PC-3 (cell line): ENCODE results near the gene NUB1.

Experiments
- EZH2 ChIP-seq: fragments of 300-600 bp; sonication (generic); IDR thresholded peaks from one replicate; pipeline ENCODE4 v1.6.1; 2017; ENCODE audit warnings: antibody characterized with exemption, mild to moderate bottlenecking, low read length; ENCODE audit not compliant: unreplicated experiment
- EZH2phosphoT487 ChIP-seq: fragments of 300-600 bp; sonication (generic); IDR thresholded peaks from 2 replicates; pipeline ENCODE4 v1.6.1; 2018; ENCODE audit warnings: mild to moderate bottlenecking, antibody characterized with exemption, low read length, borderline replicate concordance
- TF ChIP-seq, protein P1 (sequence below): fragments of 300-600 bp; sonication (generic); conservative IDR thresholded peaks from 2 replicates; pipeline ENCODE4 v1.5.1; 2017; ENCODE audit warnings: antibody characterized with exemption, low read depth, mild to moderate bottlenecking, low read length

DNA sequence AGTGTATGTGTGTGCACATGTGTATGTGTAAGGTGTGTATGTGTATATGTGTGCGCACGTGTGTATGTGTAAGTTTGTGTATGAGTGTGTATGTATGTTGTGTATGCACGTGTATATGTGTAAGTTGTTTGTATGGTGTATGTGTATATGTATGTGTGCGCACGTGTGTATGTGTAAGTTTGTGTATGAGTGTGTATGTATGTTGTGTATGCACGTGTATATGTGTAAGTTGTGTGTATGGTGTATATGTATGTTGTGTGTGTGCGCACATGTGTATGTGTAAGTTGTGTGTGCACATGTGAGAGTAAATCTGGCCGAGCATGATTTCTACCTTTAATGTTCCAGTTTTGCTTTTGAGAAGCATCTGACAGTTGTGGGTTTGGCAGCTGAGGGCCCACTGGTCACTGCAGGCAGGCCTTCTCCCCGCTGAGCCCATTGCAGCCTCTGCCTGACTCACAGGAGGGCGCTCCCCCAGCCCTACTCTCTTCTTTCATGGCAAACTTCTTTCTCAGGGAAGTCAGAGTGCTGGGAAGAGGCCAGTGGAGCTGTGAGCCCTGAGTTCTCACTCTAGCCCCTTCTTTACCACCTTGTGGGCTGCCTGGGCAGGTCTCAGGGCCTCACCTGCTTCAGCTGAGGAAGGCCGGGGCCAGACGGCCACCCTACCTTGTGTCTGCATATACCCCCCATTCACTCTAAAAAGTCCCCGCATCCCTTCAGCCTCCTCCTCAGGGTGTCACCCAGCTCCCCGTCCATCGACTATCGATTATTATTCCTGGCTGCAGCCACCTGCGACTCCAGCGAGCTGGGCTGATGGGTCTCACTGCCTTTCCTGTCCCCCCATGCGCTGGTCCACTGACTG, 57.1 kb downstream of the NUB1 start:
- no peak for TF ChIP-seq EZH2
- TF ChIP-seq, protein P1, sequence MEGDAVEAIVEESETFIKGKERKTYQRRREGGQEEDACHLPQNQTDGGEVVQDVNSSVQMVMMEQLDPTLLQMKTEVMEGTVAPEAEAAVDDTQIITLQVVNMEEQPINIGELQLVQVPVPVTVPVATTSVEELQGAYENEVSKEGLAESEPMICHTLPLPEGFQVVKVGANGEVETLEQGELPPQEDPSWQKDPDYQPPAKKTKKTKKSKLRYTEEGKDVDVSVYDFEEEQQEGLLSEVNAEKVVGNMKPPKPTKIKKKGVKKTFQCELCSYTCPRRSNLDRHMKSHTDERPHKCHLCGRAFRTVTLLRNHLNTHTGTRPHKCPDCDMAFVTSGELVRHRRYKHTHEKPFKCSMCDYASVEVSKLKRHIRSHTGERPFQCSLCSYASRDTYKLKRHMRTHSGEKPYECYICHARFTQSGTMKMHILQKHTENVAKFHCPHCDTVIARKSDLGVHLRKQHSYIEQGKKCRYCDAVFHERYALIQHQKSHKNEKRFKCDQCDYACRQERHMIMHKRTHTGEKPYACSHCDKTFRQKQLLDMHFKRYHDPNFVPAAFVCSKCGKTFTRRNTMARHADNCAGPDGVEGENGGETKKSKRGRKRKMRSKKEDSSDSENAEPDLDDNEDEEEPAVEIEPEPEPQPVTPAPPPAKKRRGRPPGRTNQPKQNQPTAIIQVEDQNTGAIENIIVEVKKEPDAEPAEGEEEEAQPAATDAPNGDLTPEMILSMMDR = no peak
- TF ChIP-seq EZH2phosphoT487 = no peak
